Ovary (tissue), 3 donors: Measurements from ENCODE around the gene WWOX.

Experiments used
- CTCF ChIP-seq, 3 donors: fragments of 450-650 bp in 2 of 3; fragments of 200-600 bp in 1 of 3; IDR thresholded peaks; one replicate each; pipeline versions ENCODE4 v1.5.1 to v1.8.0; 2016 to 2022; ENCODE audit warnings: antibody characterized with exemption in 3 of 3, mild to moderate bottlenecking in 1 of 3
- EP300 ChIP-seq: sonication (generic); formaldehyde crosslinking; IDR thresholded peaks from one replicate; pipeline ENCODE4 v1.6.1; 2017; ENCODE audit warnings: antibody characterized with exemption
- POLR2A ChIP-seq: fragments of 450-650 bp; IDR thresholded peaks from one replicate; pipeline ENCODE4 v1.6.1; 2017; ENCODE audit warnings: antibody characterized with exemption, mild to moderate bottlenecking, moderate library complexity
- donor health status: DM: no; HTN: no; CAD: no.

DNA sequence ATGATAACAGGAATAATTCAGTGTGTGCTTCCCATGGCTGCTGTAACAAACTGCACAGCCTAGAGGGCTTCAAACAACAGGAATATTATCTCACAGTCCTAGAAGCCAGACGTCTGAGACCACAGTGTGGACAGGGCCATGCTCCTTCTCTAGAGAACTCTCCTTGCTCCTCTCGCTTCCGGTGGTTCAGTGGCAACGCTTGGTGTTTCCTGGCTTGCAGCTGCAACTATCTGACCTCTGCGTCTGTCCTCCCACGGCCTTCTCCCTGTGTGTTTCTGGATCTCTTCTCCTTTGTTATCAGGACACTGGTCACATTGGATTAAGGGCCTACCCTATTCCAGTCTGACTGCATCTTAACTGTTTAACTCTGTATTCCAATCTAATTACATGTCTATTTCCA, 1086.7 kb downstream of the WWOX start:
- TF ChIP-seq CTCF (IDR thresholded peaks at IDR 0.05): no peak
- TF ChIP-seq POLR2A: no peak
- TF ChIP-seq EP300: no peak
